GM12892 (cell line): ENCODE results near the gene CERCAM.
A peak's percentile ranks its signal among the peaks of the same experiment; 100 is the strongest.

Experiments
- DNase-seq: peaks from one replicate; pipeline ENCODE4 v3.0.0; 2011; ENCODE audit not compliant: insufficient read length
- FAIRE-seq: peaks from 2 replicates; lab custom pipeline; 2011; peaks lifted over from hg19 to GRCh38; lab: Jason Lieb, UNC
- POLR2A ChIP-seq: IDR thresholded peaks from 2 replicates; pipeline ENCODE4 v1.6.1; 2011; ENCODE audit warnings: low read depth, low read length, control low read depth
- POLR2AphosphoS5 ChIP-seq: IDR thresholded peaks from 2 replicates; pipeline ENCODE4 v1.6.1; 2011; ENCODE audit warnings: low read depth, low read length, control low read depth
- TAF1 ChIP-seq: IDR thresholded peaks from 2 replicates; pipeline ENCODE4 v1.6.1; 2011; ENCODE audit warnings: low read depth, mild to moderate bottlenecking, control low read depth, low read length, borderline replicate concordance

The CERCAM gene

DNA sequence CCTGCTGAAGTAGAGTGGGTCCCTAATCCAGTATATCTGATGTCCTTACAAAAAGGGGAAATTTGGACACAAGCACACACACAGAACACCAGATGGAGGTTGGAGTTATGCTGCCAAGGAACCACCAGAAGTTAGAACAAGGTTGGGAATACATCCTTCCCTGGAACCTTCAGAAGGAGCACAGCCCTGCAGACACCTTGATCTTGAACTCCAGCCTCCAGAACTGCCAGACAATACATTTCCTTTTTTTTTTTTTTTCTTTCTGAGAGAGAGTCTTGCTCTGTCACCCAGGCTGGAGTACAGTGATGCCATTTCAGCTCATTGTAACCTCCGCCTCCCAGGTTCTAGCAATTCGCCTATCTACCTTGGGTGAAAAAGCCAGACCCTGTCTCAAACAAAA, 28.1 kb downstream of the CERCAM start:
- FAIRE-seq (no peak), DNase-seq (no peak)
- TF ChIP-seq POLR2AphosphoS5 (no peak), POLR2A (no peak), TAF1 (no peak)

DNA sequence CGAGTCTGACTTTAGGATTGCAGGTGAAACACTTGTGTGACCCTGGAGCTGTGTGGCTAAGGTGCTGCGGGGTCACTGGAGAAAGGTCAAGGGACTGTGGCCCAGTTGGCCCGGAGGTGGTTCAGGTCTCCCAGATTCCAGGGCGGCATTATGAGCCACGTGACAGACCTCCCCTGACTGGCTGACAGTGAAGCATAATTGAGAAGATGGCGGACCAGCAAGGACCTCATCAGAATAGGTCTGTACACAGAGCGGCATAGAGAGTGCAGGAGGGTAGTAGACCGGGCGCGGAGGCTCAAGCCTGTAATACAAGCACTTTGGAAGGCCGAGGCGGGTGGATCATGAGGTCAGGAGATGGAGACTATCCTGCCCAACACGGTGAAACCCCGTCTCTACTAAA, 34.3 kb downstream of the CERCAM start:
- FAIRE-seq (no peak), DNase-seq (no peak)
- no peak for TF ChIP-seq POLR2AphosphoS5
- no peak for TF ChIP-seq TAF1
- TF ChIP-seq POLR2A = no peak

DNA sequence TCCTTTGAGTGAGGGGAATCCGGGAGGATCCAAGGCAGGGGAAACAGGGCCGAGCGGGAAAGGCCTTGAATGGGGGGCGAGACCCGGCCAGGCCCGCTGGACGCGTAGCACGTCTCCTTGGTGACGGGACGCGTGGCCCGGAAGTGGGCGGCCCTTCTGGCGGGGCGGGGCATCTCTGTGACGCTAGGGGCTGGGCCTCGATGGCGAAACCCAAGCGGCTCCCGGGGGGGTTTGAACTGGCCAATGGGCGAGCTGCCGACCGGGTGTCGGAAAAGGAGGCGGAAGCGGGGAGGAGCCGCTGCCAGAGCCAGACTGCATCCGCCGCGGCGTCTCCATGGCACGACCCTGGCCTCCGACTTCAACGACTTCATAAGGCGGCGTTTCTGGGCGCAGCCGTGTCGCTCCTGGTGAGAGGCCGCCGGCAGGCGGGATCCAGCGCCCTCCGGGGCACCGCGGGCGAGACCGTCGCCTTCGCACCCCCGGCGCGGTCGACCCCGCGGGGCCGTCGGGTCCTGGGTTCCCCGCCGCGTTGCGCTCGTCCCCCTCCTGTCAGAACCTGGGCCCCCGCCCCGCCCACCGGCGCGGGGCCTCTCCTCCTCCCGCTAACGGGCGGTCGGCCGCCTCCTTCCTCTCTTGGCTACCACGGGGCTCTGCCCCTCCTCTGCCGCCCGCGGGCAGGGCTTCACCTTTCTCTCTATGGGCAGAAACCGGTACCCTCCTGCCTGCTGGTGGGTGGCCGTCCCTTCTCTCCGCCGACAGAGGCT, 35.4 kb downstream of the CERCAM start, which contains the start of gene ODF2:
Gene ODF2, plus strand, starts transcription at position 158 of the 764 bp plus-strand sequence. Its CDS starts 86 bp downstream, at position 244.
- peak; percentile 97 for FAIRE-seq
- peak; percentile 99 for DNase-seq
- TF ChIP-seq POLR2AphosphoS5 (peak; percentile 85), POLR2A (peak; percentile 85), TAF1 (0 out of 2 replicates have a peak, but pooled peaks have one; percentile 22)

- DNase-seq (peak; percentile 91), FAIRE-seq (peak; percentile 86)
- TF ChIP-seq POLR2AphosphoS5 (no peak), POLR2A (no peak), TAF1 (no peak)
Observed at GRCh38 chr9:128456613-128457061, 36.0 kb downstream of the CERCAM start.

- DNase-seq = no peak
- TF ChIP-seq POLR2A (no peak), TAF1 (no peak), POLR2AphosphoS5 (no peak)
- no peak for FAIRE-seq
Observed at GRCh38 chr9:128457207-128457606, 36.5 kb downstream of the CERCAM start.

- FAIRE-seq (no peak), DNase-seq (no peak)
- no peak for TF ChIP-seq POLR2A
- no peak for TF ChIP-seq TAF1
- TF ChIP-seq POLR2AphosphoS5 = no peak
Observed at GRCh38 chr9:128459011-128459410, 38.4 kb downstream of the CERCAM start.

DNA sequence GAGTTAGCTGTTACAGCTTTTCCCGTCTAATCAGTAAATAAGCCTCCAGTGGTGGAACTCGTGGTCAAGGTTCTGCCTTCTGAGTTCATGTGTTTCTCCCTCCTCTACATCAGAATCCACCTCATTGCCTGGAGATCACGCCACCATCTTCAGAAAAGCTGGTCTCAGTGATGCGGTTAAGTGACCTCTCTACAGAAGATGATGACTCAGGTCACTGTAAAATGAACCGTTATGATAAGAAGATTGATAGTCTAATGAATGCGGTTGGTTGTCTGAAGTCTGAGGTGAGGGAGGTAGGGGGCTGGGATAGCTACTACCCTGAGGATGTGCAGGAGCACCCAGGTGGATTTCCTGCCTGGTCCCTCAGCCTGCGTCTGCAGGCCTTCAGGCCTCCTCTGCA, 48.4 kb downstream of the CERCAM start:
- no peak for FAIRE-seq
- DNase-seq = no peak
- TF ChIP-seq TAF1 = no peak
- no peak for TF ChIP-seq POLR2AphosphoS5
- no peak for TF ChIP-seq POLR2A

DNA sequence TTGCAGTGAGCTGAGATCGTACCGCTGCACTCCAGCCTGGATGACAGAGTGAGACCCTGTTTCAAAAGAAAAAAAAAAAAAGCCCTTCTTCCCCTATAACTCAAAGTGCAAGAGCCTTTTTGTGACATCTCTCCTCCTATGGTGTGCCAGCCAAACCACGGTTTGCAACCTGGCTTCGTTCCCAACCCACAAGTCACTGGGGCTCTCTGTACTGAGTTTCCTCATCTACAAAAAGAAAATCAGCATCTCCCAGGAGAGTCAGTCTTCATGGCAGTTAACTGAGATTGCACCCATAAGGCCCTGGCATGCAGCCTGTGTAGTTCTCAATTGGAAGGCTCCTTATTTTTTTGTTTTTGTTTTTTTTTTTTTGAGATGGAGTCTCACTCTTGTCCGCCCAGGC, 49.9 kb downstream of the CERCAM start:
- TF ChIP-seq POLR2AphosphoS5 (no peak), TAF1 (no peak), POLR2A (no peak)
- no peak for DNase-seq
- no peak for FAIRE-seq

- DNase-seq (no peak), FAIRE-seq (no peak)
- TF ChIP-seq POLR2A (no peak), TAF1 (no peak), POLR2AphosphoS5 (no peak)
Observed at GRCh38 chr9:128473104-128473503, 52.4 kb downstream of the CERCAM start.

GRCh38 chr9:128475867-128476266, 55.2 kb downstream of the CERCAM start:
- TF ChIP-seq POLR2A = no peak
- TF ChIP-seq TAF1 = no peak
- TF ChIP-seq POLR2AphosphoS5 = no peak
- no peak for DNase-seq
- FAIRE-seq = no peak

- FAIRE-seq (no peak), DNase-seq (no peak)
- TF ChIP-seq POLR2A = no peak
- TF ChIP-seq TAF1 = no peak
- TF ChIP-seq POLR2AphosphoS5 = no peak
Observed at GRCh38 chr9:128479262-128479661, 58.6 kb downstream of the CERCAM start.

GRCh38 chr9:128481561-128481960, 60.9 kb downstream of the CERCAM start:
- FAIRE-seq = no peak
- TF ChIP-seq POLR2A (no peak), TAF1 (no peak), POLR2AphosphoS5 (no peak)
- DNase-seq = no peak
